Endodermal cell (in vitro differentiated cells): ENCODE data around the gene GLOD4. TPM values are rescaled to one million over a fixed set of nuclear protein-coding genes. Genes with fewer than 3 reads are reported as not detected.

ENCODE experiments used
- DNase-seq: peaks from one replicate; pipeline ENCODE4 v3.0.0-alpha.2; 2017
- H3K27ac ChIP-seq: 2 replicates; pipeline ENCODE4 v1.5.1; 2013; ENCODE audit warnings: mild to moderate bottlenecking, low read depth, low read length, moderate library complexity
- H3K27me3 ChIP-seq: 2 replicates; pipeline ENCODE4 v1.6.1; 2013; ENCODE audit warnings: mild to moderate bottlenecking, low read length, moderate library complexity; ENCODE audit not compliant: insufficient read depth, control insufficient read depth, poor library complexity, severe bottlenecking
- H3K36me3 ChIP-seq: 2 replicates; pipeline ENCODE4 v1.7.0; 2013; ENCODE audit warnings: mild to moderate bottlenecking, low read length, moderate library complexity; ENCODE audit not compliant: control insufficient read depth, insufficient read depth
- H3K4me1 ChIP-seq: one replicate; pipeline ENCODE4 v1.7.0; 2013; ENCODE audit warnings: low read length; ENCODE audit not compliant: control insufficient read depth, insufficient read depth
- H3K4me3 ChIP-seq: 2 replicates; pipeline ENCODE4 v1.5.1; 2013; ENCODE audit warnings: mild to moderate bottlenecking, low read length, moderate library complexity
- H3K9ac ChIP-seq: 2 replicates; pipeline ENCODE4 v1.6.1; 2013; ENCODE audit warnings: mild to moderate bottlenecking, low read length, moderate library complexity; ENCODE audit not compliant: poor library complexity, severe bottlenecking; ENCODE audit errors: extremely low read depth
- H3K9me3 ChIP-seq: 2 replicates; pipeline ENCODE4 v1.6.1; 2013; ENCODE audit warnings: mild to moderate bottlenecking, low read length, moderate library complexity; ENCODE audit not compliant: control insufficient read depth
- H3K27ac Mint-ChIP-seq: 2 replicates; pipeline ENCODE4 v1.8.0; 2020; ENCODE audit warnings: mixed read lengths
- H3K27me3 Mint-ChIP-seq: 2 replicates; pipeline ENCODE4 v1.8.0; 2021; ENCODE audit warnings: mild to moderate bottlenecking, mixed read lengths; ENCODE audit not compliant: insufficient read depth
- H3K36me3 Mint-ChIP-seq: 2 replicates; pipeline ENCODE4 v1.8.0; 2020; ENCODE audit warnings: low read depth, mixed read lengths
- H3K4me1 Mint-ChIP-seq: 2 replicates; pipeline ENCODE4 v1.8.0; 2020; ENCODE audit warnings: mixed read lengths
- H3K4me3 Mint-ChIP-seq: 2 replicates; pipeline ENCODE4 v1.8.0; 2020; ENCODE audit warnings: mild to moderate bottlenecking, moderate library complexity, mixed read lengths
- H3K9me3 Mint-ChIP-seq: 2 replicates; pipeline ENCODE4 v1.8.0; 2020; ENCODE audit warnings: mild to moderate bottlenecking, mixed read lengths
- WGBS, 2 experiments: methylation state at CpG; one replicate each; pipeline versions ENCODE4 v1.1.5 to v1.1.7; 2013; ENCODE audit warnings: missing lambda C conversion rate in 2 of 2, mixed read lengths in 1 of 2; ENCODE audit not compliant: insufficient coverage in 1 of 2, insufficient read length in 1 of 2; 5-methylcytosine and 5-hydroxymethylcytosine counted together
- total RNA-seq, 2 donors: library from RNA; stranded (reverse); fragmentation: NEBNext Ultra II Directional in 1 of 2; extraction: Animal tissue kit (Norgen Biotek cat#: 25700) in 1 of 2; gene quantifications; 2 replicates in 1 of 2; 3 replicates in 1 of 2; pipeline ENCODE4 v1.2.1, GENCODE V29; 2021
- TF ChIP-seq, protein P1 (sequence below): fragments of 200-600 bp; sonication (generic); conservative IDR thresholded peaks from 2 replicates; pipeline ENCODE4 v1.5.0; 2021; ENCODE audit warnings: antibody characterized with exemption, mild to moderate bottlenecking

GLOD4 gene
- total RNA-seq, 2 donors from 2014 or later = 81.6 to 95.1 TPM

DNA sequence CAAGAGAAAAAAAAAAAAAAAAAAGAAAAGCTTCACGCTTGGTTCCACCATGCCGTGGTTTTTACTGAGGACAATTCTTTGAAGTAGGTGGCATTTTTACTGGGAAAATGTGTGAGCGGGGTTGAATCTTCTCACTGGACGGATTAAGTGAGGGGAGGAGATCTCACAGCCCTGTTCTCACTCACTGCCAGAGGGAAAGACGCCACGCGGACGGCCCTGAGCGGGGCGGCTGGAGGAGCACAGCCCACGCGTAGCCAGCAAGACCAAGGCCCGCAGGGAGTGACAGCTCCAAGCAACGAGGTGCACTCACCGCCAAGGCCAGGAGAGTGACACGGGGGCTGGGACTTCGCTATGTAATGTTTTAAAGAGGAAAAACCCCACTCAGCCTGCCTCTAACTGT, 43.1 kb upstream of the GLOD4 start:
- Histone ChIP-seq H3K36me3 (peaks cover 61% of the 10 kb centered on the region), H3K9me3 (no peaks in the 10 kb centered on the region), H3K27me3 (no peaks in the 10 kb centered on the region), H3K4me3 (no peak overlapping the region), H3K27ac (no peak overlapping the region), H3K9ac (no peak overlapping the region), H3K4me1 (no peaks in the 10 kb centered on the region)
- no peaks in the 10 kb centered on the region for H3K27me3 Mint-ChIP-seq
- no peaks in the 10 kb centered on the region for H3K4me1 Mint-ChIP-seq
- H3K4me3 Mint-ChIP-seq = no peak overlapping the region
- 86 to 92% methylated on average over 13 to 17 of the region's 17 CpGs for WGBS, 2 experiments
- DNase-seq = no peak
- H3K27ac Mint-ChIP-seq = peak overlapping the region; percentile 48
- TF ChIP-seq, protein P1, sequence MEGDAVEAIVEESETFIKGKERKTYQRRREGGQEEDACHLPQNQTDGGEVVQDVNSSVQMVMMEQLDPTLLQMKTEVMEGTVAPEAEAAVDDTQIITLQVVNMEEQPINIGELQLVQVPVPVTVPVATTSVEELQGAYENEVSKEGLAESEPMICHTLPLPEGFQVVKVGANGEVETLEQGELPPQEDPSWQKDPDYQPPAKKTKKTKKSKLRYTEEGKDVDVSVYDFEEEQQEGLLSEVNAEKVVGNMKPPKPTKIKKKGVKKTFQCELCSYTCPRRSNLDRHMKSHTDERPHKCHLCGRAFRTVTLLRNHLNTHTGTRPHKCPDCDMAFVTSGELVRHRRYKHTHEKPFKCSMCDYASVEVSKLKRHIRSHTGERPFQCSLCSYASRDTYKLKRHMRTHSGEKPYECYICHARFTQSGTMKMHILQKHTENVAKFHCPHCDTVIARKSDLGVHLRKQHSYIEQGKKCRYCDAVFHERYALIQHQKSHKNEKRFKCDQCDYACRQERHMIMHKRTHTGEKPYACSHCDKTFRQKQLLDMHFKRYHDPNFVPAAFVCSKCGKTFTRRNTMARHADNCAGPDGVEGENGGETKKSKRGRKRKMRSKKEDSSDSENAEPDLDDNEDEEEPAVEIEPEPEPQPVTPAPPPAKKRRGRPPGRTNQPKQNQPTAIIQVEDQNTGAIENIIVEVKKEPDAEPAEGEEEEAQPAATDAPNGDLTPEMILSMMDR = no peak
- H3K9me3 Mint-ChIP-seq = no peaks in the 10 kb centered on the region
- H3K36me3 Mint-ChIP-seq = peaks cover 52% of the 10 kb centered on the region

DNA sequence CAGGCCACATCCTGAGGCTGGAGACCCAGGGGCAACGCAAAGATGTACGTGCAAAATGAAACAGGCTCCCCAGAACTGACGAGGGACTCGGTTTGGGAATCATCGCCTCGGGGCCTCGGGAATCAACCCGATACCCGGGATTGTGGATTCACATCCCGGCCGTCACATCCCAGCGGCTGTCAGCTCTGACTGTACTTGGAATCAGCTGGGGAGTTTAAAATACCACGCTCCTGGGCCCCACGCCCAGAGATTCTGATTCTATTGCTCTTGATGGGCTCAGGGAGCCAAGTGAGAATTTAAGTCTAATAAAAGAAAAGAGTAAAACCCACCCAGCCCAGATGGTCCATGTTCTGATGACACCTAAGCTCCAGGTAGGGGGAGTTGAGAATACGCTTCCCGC, 42.3 kb upstream of the GLOD4 start:
- no peaks in the 10 kb centered on the region for H3K9me3 Mint-ChIP-seq
- H3K36me3 Mint-ChIP-seq = peaks cover 53% of the 10 kb centered on the region
- H3K4me3 Mint-ChIP-seq = no peak overlapping the region

DNA sequence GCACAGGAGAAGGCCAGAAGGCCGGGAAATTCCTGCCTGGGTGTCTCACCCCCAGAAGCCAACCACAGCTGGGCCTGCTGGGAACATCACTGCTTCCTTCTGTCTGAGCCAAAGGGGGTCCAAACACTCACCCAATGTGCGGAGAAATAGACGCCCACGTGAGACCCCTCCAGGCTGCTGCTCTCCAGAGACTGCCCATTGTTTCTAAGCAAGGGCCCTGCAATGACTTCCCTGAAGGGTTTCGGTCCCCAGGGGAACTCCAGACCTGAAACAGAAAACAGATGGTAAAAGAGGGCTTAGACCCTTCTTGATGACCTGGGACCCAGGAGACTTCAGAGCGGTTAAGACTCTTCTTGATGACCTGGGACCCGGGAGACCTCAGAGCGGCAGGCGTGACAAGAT, 41.4 kb upstream of the GLOD4 start:
- 91 to 97% methylated on average over 7 to 9 of the region's 9 CpGs for WGBS, 2 experiments
- no peak overlapping the region for H3K4me3 Mint-ChIP-seq
- Histone ChIP-seq H3K4me3 (no peak overlapping the region), H3K9ac (no peak overlapping the region), H3K9me3 (no peaks in the 10 kb centered on the region), H3K4me1 (no peaks in the 10 kb centered on the region), H3K36me3 (peaks cover 67% of the 10 kb centered on the region), H3K27ac (no peak overlapping the region), H3K27me3 (no peaks in the 10 kb centered on the region)
- H3K9me3 Mint-ChIP-seq = no peaks in the 10 kb centered on the region
- peaks cover 57% of the 10 kb centered on the region for H3K36me3 Mint-ChIP-seq
- H3K27ac Mint-ChIP-seq = peak overlapping the region; percentile 39
- H3K4me1 Mint-ChIP-seq = no peaks in the 10 kb centered on the region
- no peaks in the 10 kb centered on the region for H3K27me3 Mint-ChIP-seq
- TF ChIP-seq, protein P1 = no peak
- DNase-seq = no peak

More for the DNA sequence above, 42.3 kb upstream of the GLOD4 start:
- Histone ChIP-seq H3K27me3 (no peaks in the 10 kb centered on the region), H3K36me3 (peaks cover 63% of the 10 kb centered on the region), H3K4me3 (no peak overlapping the region), H3K27ac (no peak overlapping the region), H3K9me3 (no peaks in the 10 kb centered on the region), H3K9ac (no peak overlapping the region), H3K4me1 (no peaks in the 10 kb centered on the region)
- TF ChIP-seq, protein P1 = no peak
- 93 to 95% methylated on average over 15 to 16 of the region's 16 CpGs for whole genome bisulfite sequencing, 2 experiments
- H3K4me1 Mint-ChIP-seq = no peaks in the 10 kb centered on the region
- no peak overlapping the region for H3K27ac Mint-ChIP-seq
- no peaks in the 10 kb centered on the region for H3K27me3 Mint-ChIP-seq
- DNase-seq = no peak
